Glomerular visceral epithelial cell (primary cell): ENCODE data around the gene MTX2.

Experiments used
- DNase-seq: peaks from one replicate; pipeline ENCODE4 v3.0.0-alpha.2; 2016; ENCODE audit errors: extremely low spot score

MTX2 gene

DNA sequence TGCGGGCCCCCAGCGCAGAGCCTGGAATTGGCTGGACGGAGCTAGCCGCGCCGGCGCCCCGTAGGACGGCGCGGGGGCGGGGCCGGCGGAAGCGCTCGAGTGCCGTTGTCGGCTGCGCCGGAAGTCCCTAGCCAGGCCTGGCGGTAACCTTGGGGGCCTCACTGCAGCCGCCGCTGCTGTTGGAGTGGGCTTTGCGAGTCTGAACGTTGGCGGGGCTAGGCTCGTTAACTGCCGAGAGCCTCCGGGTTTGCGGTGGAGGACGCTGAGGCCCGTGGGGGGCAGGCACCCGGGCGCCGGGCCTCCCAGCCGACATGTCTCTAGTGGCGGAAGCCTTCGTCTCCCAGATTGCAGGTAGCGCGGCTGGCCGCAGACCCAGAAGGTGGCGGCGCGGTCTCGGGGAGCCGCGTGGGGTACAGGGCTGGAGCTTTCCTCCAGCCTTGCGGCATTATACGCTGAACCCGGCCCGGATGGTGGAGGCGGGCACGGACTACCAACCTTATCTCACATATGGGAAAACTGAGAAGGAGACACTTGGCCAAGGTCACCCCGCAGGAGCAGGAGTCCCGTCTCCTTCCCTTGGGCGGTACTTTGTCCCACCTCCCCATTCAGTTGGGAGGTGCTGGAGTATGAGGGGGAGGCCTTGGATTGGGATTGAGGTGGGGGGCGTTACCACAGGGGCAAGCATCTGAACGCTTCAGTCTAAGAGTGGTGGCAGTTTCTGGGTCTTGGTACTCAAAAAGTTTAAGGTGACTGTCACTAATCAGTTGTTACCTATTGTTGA lies at the start of gene MTX2:
MTX2 (plus strand) TSS at position 124 of the 781 bp plus-strand sequence; CDS start at position 312, 188 bp downstream.
- DNase-seq = peak; percentile 79

DNA sequence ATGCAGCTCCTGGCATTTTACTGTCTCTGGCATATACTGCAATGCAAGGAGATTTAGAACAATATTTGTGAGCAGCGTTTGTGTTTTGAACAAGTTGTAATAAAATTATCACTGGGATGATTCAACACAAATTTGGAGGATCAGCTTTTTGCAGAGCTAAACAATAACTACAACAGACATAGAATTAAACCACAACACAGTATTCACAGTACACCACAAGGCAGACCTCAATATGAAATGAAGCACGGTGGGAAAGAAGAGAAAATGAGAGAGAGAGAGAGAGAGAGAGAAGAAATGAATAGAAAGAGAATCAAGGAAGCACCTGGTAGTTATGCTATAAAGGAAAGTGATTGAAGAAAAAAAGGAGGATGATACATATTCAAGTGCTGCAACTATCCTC lies 41.4 kb upstream of the MTX2 start:
- no peak for DNase-seq

DNA sequence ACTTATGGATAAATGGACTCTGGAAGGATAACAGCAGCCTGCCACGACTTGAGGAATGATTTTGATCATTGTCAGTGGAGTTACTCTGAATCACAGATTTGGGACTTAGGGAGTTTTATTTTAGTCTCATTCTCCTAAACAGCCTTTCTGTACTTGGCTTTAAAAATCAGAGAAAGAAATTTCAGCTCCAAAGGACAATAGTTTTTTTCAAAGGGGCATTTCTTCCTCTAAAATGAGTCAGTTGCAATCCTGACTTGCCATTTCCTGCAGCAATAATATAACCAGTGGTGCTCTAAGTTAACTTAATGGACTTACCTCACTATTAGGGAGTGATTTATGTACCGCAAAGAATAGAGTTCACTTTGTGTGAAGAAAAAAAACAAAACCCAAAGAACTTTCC lies 35.1 kb upstream of the MTX2 start:
- no peak for DNase-seq

- no peak for DNase-seq
Measured at GRCh38 chr2:176234940-176235339, 34.3 kb upstream of the MTX2 start.

DNA sequence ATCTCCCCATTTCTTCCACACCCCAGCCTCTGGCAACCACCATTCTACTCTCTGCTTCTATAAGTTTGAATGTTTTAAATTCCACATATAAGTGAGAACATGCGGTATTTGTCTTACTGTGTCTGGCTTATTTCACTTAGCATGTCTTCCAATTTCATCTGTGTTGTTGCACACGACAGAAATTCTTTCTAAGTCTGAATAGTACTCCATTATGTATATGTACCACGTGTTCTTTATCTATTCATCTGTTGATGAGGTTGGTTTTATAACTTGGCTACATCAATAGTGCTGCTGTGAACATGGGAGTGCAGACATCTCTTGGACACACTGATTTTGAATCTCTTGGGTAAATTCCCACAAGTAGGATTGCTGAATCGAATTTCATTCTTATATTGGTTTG lies 31.8 kb upstream of the MTX2 start:
- no peak for DNase-seq

DNA sequence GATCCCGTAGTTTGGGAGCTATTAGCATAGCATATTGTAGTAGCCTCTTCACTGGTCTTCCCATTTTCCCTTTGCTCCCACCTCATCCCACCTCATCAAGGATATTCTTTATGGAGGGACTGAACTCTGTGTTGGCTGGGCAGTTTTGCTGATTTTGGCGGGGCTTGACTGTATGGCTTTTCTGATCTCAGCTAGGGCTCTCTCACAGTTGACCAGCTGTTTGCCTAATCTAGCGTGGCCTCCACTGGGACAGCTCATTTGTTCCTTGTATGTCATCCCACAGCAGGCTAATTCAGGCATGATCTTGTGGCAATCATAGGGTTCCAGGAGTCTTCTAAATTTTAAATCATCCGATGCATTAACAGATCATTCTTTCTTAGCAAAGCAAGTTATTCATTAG lies 30.2 kb upstream of the MTX2 start:
- DNase-seq = no peak

DNA sequence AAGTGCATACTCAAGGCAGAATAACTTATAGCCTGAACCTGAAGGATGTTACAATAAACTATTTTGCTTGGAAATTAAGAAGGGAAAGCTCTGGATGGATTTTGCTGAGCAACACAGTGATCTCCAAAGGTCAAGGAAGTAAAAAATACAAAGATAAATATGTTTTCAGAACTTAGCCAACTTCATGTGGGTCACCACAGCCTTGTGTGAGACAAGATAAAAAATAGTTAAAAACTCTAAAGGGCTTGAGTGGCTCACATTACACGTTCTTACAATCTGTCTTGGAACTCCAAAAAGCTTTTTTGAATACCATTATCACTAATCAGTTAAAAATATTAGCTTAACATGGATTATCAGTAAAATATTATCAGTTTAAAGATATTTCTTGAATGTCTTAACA lies 28.9 kb upstream of the MTX2 start:
- DNase-seq = no peak

DNA sequence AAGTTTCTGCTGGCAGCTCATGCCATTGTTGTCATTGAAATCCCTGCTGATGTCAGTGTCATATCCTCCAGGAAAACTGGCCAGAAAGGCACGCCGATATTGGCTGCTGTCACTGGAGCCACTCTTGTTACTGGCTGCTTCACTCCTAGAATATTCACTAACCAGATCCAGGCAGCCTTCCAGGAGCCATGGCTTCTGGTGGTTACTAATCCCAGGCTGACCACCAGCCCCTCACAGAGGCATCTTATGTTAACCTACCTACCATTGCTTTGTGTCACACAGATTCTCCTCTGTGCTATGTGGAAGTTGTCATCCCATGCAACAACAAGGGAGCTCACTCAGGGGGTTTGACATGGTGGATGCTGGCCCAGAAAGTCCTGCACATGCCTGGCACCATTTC lies 27.0 kb upstream of the MTX2 start:
- no peak for DNase-seq

DNA sequence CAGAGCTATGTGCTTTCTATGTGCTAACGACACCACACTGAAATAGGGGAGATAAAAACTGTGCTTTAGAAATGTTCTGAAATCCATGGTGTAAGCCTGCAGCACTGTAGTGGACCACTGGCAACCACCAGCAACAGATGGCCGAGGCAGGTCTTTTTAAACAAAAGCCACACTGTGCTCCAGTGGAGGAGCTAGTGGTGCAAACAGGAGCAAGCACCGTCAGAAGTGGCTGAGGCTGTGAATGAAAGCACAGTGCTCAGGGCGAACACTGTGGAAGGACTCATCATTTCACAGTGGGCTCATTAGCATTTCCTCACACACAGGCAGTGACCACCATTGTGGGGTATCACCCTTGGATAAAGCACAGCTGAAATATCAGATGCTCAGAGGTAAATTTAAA lies 22.9 kb upstream of the MTX2 start:
- DNase-seq = no peak

DNA sequence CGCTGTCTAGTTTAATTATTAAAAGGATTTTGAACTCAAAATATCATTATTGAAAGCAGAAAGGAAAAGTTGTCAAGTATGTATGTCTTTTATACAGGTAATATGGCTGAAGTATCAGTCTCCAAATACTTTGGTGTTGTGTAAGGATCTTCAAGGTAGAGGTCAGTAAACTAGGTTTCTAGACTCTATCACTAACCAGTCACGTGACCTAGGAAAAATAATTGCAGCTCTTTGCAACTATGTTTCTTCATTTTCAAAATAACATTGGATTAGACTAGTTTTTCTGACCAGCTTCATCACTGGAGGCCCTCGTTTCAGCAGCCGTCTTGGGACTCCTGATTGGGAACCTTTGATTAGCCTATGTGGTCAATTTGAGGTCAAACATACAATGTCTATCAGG lies 21.4 kb upstream of the MTX2 start:
- no peak for DNase-seq

DNA sequence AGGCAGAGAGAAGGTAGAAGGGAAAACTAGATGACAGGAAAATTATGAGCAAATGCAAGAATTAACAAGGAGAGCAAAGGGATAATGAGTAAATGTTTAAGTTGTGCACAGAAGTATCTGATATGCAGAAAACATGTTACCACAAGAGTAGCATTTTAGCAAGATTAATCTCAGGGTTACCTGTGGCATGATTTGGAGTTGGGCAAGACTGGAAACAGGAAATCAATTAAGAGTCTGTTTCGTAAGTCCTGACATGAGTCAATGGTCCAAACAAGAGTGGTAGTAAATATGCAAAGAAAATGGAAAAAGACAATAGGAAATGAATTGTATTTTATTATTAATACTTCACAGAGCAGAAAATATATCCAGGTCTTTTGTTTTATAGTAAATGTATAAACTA lies 17.3 kb upstream of the MTX2 start:
- DNase-seq = no peak

DNA sequence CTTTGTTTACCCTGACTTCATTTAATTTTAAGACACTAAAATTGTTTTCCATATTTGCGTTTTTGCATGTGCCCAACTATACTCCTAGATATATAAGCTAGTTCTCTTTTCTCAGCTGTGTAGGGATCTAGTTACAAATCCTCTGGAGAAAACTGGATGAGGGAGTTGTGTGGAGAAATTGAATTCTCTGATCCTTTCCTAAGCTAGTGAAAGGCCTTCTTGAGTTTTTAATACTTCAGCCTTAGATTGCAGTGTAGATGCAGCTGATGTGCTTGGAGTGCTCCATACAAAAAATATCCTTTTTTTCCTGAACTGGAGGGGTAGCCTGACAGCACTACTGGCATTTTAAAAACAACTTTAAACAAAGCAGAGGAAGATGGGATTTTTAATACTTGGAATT lies 8.6 kb upstream of the MTX2 start:
- no peak for DNase-seq

DNA sequence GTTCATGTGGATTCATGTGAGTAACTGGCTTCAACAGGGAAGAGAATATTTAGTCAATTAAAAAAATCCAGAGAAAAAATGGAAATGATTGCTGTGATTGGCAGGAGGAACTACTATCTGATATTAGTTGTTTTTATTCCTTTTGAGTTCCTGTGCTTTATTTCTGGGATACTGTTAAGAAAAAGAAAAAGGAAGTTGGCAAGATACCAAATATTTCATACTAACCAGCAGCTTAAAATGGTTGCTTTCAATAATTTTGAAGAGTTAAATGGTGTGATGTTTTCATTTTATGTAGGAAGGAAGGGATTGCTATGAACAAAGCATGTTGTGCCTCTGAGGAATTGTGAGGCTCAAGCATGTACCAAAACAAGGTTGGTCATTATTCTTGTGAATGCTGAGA lies 8.1 kb upstream of the MTX2 start:
- no peak for DNase-seq

DNA sequence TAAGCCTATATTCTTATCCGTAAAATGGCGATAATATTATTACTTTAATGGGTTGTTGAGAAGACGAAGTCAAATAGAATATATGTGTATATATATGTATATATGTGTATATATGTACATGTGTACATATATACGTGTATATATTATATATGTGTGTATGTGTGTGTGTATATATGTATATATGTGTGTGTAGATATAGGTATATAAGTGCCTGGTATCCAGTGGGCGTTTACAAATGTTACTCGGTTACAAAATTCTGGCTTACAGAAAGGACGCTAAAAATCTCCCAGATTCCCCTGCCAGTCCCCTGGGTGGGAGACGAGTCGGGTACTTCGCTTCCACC lies 295 bp upstream of the MTX2 start:
- DNase-seq = no peak

DNA sequence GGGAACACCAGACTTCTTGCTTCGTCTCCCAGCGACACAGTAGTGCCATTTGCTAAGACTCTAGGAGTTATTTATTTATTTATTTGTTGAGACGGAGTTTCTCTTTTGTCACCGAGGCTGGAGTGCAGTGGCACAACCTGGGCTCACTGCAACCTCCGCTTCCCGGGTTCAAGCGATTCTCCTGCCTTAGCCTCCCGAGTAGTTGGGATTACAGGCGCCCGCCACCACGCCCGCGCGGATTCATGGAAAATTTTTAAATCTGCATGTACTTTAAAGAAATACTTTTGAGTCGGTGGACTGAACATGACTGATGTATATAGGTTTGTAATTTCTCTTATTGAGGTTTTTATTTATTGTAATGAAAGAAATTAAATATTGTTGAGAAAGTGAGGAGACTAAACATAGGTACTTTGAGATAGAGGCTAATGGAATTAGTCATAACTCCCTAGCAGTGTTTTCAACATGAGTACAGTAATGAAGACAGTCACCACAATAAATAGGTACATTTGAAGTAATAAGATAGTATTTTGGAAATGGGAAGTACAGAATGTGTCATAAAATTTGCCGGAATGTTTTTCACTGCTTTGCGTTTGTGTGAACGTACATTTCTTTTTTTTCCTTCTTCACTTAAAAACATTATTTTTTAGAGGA lies 983 bp downstream of the MTX2 start:
- no peak for DNase-seq

DNA sequence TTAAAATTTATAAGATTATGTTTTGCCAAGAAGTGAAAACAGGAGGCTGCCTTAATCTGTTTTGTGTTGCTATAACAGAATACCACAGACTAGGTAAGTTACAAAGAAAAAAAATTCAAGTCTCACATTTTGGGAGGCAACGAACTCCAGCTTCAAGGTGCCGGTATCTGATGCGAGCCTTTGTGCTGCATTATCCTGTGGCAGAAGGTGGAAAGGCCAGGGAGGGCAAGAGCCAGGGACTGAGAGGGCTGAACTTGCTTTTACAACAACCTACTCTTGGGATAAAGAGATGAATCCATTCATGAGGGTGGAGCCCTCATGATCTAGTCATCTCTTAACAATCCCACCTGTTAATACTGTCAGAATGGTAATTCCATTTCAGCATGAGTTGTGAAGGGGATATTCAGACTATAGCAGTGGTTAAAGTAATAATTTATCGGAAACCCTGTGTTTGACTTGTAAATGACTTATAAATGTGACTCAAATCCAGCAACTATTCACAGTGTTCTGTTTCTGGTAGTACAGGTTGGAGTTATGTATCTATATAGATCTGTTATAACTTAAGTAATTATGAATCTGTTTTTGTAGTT lies 3.7 kb downstream of the MTX2 start:
- DNase-seq = no peak

GRCh38 chr2:176278927-176279326 lies 9.7 kb downstream of the MTX2 start:
- no peak for DNase-seq

GRCh38 chr2:176280156-176280555 lies 10.9 kb downstream of the MTX2 start:
- DNase-seq = no peak

- DNase-seq = peak; percentile 24
Measured at GRCh38 chr2:176280867-176281658, 11.8 kb downstream of the MTX2 start.

DNA sequence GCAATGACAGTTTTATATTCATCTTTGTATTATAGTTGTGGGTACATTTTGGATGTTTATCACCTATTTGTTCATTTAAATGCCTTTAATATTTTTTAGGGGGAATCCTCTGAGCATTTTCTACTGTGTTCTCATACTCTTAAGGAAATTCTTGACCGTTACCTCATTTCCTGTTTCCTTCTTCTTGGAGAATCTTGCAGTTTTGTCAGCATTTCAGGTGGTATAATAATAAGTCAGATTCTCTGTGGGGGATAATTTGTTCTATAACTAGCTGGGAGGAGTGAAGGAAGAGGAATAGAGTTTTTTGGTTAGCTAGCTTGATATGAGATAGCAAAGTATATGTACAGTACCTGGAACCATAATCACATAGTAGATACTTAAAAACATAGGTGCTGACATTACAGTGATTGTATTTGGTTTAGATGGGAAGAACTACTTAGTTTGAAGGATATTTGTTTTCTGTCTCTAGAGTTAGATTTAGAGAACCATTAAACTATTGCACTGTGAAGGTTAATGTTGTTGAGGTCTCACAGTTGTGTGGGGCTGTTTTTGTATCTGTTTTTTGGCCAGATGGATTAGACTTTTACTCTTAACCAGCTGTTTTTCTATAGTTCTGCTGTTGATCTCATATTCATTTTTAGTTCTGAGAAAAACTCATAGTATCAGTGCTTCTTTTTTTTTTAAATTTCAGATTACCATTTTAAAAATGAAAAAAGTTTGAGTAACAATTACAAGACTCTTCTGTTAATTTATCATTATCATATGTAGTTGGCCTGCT lies 14.2 kb downstream of the MTX2 start:
- peak; percentile 29 for DNase-seq

GRCh38 chr2:176284461-176285049 lies 15.3 kb downstream of the MTX2 start:
- no peak for DNase-seq
